ENCODE measurements around the gene ZNF697. TPM values are rescaled to one million over a fixed set of nuclear protein-coding genes. Genes with fewer than 3 reads are reported as not detected.

ZNF697 gene
- total and polyA plus RNA-seq, 2 of the 4 experiments (the other 2 are of a cell fraction), result 6.2 to 10.2 TPM

- Histone ChIP-seq H2AFZ (replicated peaks; ENCODE audit: low read length, poor library complexity) (no peak overlapping the region), H3K9me1 (ENCODE audit: insufficient read depth, low read length) (no peaks in the 10 kb centered on the region), H3K4me3 (ENCODE audit: insufficient read depth, low read depth, low read length) (no peak overlapping the region), H3K23ac (ENCODE audit: low read depth, low read length) (no peak overlapping the region), H2BK120ac (ENCODE audit: low read depth, low read length) (no peak overlapping the region), H4K5ac (ENCODE audit: low read depth, low read length) (no peak overlapping the region), H3K18ac (ENCODE audit: low read depth, low read length) (no peak overlapping the region), H3K4ac (ENCODE audit: low read depth, low read length) (no peak overlapping the region), H2AK9ac (replicated peaks; ENCODE audit: low read depth, low read length, poor library complexity) (no peak overlapping the region), H3K36me3 (ENCODE audit: control insufficient read depth, insufficient read depth, low read length) (no peaks in the 10 kb centered on the region), H3K27ac (ENCODE audit: insufficient read depth, low read length) (no peak overlapping the region), H3K4me1 (ENCODE audit: control insufficient read depth, insufficient read depth, low read length) (no peaks in the 10 kb centered on the region), H4K20me1 (ENCODE audit: insufficient read depth, low read length) (no peaks in the 10 kb centered on the region), H2BK20ac (ENCODE audit: low read depth, low read length) (no peak overlapping the region), H3K79me1 (ENCODE audit: low read depth in 1 of 2, low read length in 2 of 2) (no peaks in the 10 kb centered on the region), H3K56ac (ENCODE audit: extremely low read depth, insufficient read depth, low read length) (no peak overlapping the region), H3K27me3 (ENCODE audit: control insufficient read depth, insufficient read depth, low read length) (peaks cover 20% of the 10 kb centered on the region), H2AK5ac (ENCODE audit: low read depth, low read length) (no peak overlapping the region), H3K14ac (replicated peaks; ENCODE audit: low read depth, low read length) (no peak overlapping the region), H3K9me3 (ENCODE audit: control insufficient read depth, insufficient read depth, low read length) (no peaks in the 10 kb centered on the region), H3K4me2 (ENCODE audit: low read depth, low read length) (no peak overlapping the region), H3K9ac (ENCODE audit: low read depth, low read length) (no peak overlapping the region), H4K8ac (ENCODE audit: low read depth in 2 of 2, low read length in 2 of 2) (no peak overlapping the region), H2BK15ac (ENCODE audit: low read depth, low read length) (no peak overlapping the region), H2BK5ac (ENCODE audit: low read depth, low read length, poor library complexity, severe bottlenecking) (no peak overlapping the region), H4K91ac (ENCODE audit: insufficient read depth, low read depth, low read length) (no peak overlapping the region)
- ChIA-PET CTCF (no interaction called here), POLR2A (ENCODE audit: unreplicated experiment) (no interaction called here)
- BruUV-seq (replicated peaks), result no TSS peak
- no CpG with 5 or more reads among the region's 2 CpGs for WGBS, 2 experiments (ENCODE audit: extremely low coverage in 2 of 2, insufficient read length in 1 of 2)
- dilution Hi-C loops (cut with HindIII; ENCODE audit: low sequenced_read_pairs, unreplicated experiment), result no loop called here
- ATAC-seq (ENCODE audit: low read depth) (no peak), DNase-seq (no peak)
- intact Hi-C loops (cut with micrococcal nuclease), result no loop called here
- in situ Hi-C loops (cut with MboI; ENCODE audit: low sequenced_read_pairs), result no loop called here
- TF ChIP-seq CHD1 (IDR thresholded peaks at IDR 0.05; ENCODE audit: low read depth, low read length) (no peak), MAZ (IDR thresholded peaks at IDR 0.05; ENCODE audit: borderline replicate concordance, low read depth, low read length) (no peak), SMC3 (IDR thresholded peaks at IDR 0.05; ENCODE audit: low read depth, low read length) (no peak), CEBPB (IDR thresholded peaks at IDR 0.05; ENCODE audit: low read depth, low read length) (no peak), POLR2A (IDR thresholded peaks at IDR 0.05; ENCODE audit: low read depth, low read length) (no peak), ELK1 (IDR thresholded peaks at IDR 0.05; ENCODE audit: borderline replicate concordance, low read depth, low read length) (no peak), BHLHE40 (IDR thresholded peaks at IDR 0.05; ENCODE audit: low read depth, low read length) (no peak), RAD21 (IDR thresholded peaks at IDR 0.05; ENCODE audit: low read length) (no peak), MXI1 (IDR thresholded peaks at IDR 0.05; ENCODE audit: borderline replicate concordance, low read depth, low read length) (no peak), NFE2L2 (IDR thresholded peaks at IDR 0.05; ENCODE audit: low read depth, low read length) (no peak), CTCF (conservative IDR thresholded peaks at IDR 0.05; ENCODE audit: low read depth, low read length) (no peak), RFX5 (IDR thresholded peaks at IDR 0.05; ENCODE audit: low read depth, low read length) (no peak), RCOR1 (IDR thresholded peaks at IDR 0.05; ENCODE audit: insufficient replicate concordance, low read length) (no peak), FOS (IDR thresholded peaks at IDR 0.05; ENCODE audit: low read depth, low read length) (no peak)
These were observed 33.5 kb upstream of the ZNF697 start for GRCh38 chr1:119681560-119681959.

All from IMR-90 (cell line).